ENCODE results near the gene CTNNA3.

CTNNA3 gene

GRCh38 chr10:66162560-66163143 is 1533.3 kb downstream of the CTNNA3 start:
- no peak overlapping the region for H3K4me3 ChIP-seq (ENCODE audit: low read length)
- DNase-seq (ENCODE audit: low read depth, low spot score), result no peak

GRCh38 chr10:66151346-66151745 is 1544.6 kb downstream of the CTNNA3 start:
- no peak for DNase-seq (ENCODE audit: low read depth, low spot score)
- H3K4me3 ChIP-seq (ENCODE audit: low read length), result no peak overlapping the region

GRCh38 chr10:66148312-66148711 is 1547.7 kb downstream of the CTNNA3 start:
- H3K4me3 ChIP-seq (ENCODE audit: low read length), result no peak overlapping the region
- DNase-seq (ENCODE audit: low read depth, low spot score), result no peak

GRCh38 chr10:66144016-66144415 is 1552.0 kb downstream of the CTNNA3 start:
- no peak overlapping the region for H3K4me3 ChIP-seq (ENCODE audit: low read length)

GRCh38 chr10:66102756-66103155 is 1593.2 kb downstream of the CTNNA3 start:
- H3K4me3 ChIP-seq (ENCODE audit: low read length), result no peak overlapping the region
- DNase-seq (ENCODE audit: low read depth, low spot score), result no peak

More at GRCh38 chr10:66144016-66144415, 1552.0 kb downstream of the CTNNA3 start:
- DNase-seq (ENCODE audit: low read depth, low spot score), result no peak

GRCh38 chr10:66098595-66099480 is 1597.2 kb downstream of the CTNNA3 start:
- no peak overlapping the region for H3K4me3 ChIP-seq (ENCODE audit: low read length)
- DNase-seq (ENCODE audit: low read depth, low spot score), result no peak

- no peak overlapping the region for H3K4me3 ChIP-seq (ENCODE audit: low read length)
- DNase-seq (ENCODE audit: low read depth, low spot score), result no peak
Measured at GRCh38 chr10:66095610-66096009, 1600.4 kb downstream of the CTNNA3 start.

GRCh38 chr10:66085906-66086305 is 1610.1 kb downstream of the CTNNA3 start:
- H3K4me3 ChIP-seq (ENCODE audit: low read length), result no peak overlapping the region
- DNase-seq (ENCODE audit: low read depth, low spot score), result no peak

GRCh38 chr10:66071907-66072306 is 1624.1 kb downstream of the CTNNA3 start:
- H3K4me3 ChIP-seq (ENCODE audit: low read length), result no peak overlapping the region
- DNase-seq (ENCODE audit: low read depth, low spot score), result no peak

- no peak overlapping the region for H3K4me3 ChIP-seq (ENCODE audit: low read length)
- no peak for DNase-seq (ENCODE audit: low read depth, low spot score)
Measured at GRCh38 chr10:66058594-66058993, 1637.4 kb downstream of the CTNNA3 start.

GRCh38 chr10:66049335-66049734 is 1646.7 kb downstream of the CTNNA3 start:
- DNase-seq (ENCODE audit: low read depth, low spot score), result no peak
- H3K4me3 ChIP-seq (ENCODE audit: low read length), result no peak overlapping the region

- H3K4me3 ChIP-seq (ENCODE audit: low read length), result no peak overlapping the region
- DNase-seq (ENCODE audit: low read depth, low spot score), result no peak
Measured at GRCh38 chr10:66045859-66046258, 1650.1 kb downstream of the CTNNA3 start.

- no peak for DNase-seq (ENCODE audit: low read depth, low spot score)
Measured at GRCh38 chr10:66041771-66042170, 1654.2 kb downstream of the CTNNA3 start.

GRCh38 chr10:66038623-66039022 is 1657.4 kb downstream of the CTNNA3 start:
- DNase-seq (ENCODE audit: low read depth, low spot score), result no peak
- H3K4me3 ChIP-seq (ENCODE audit: low read length), result no peak overlapping the region

More at GRCh38 chr10:66041771-66042170, 1654.2 kb downstream of the CTNNA3 start:
- H3K4me3 ChIP-seq (ENCODE audit: low read length), result no peak overlapping the region

- H3K4me3 ChIP-seq (ENCODE audit: low read length), result no peak overlapping the region
- DNase-seq (ENCODE audit: low read depth, low spot score), result no peak
Measured at GRCh38 chr10:66026321-66026720, 1669.7 kb downstream of the CTNNA3 start.

- H3K4me3 ChIP-seq (ENCODE audit: low read length), result no peak overlapping the region
- DNase-seq (ENCODE audit: low read depth, low spot score), result no peak
Measured at GRCh38 chr10:66025186-66025585, 1670.8 kb downstream of the CTNNA3 start.

GRCh38 chr10:66021423-66021822 is 1674.6 kb downstream of the CTNNA3 start:
- no peak overlapping the region for H3K4me3 ChIP-seq (ENCODE audit: low read length)
- DNase-seq (ENCODE audit: low read depth, low spot score), result no peak

GRCh38 chr10:66008221-66008620 is 1687.8 kb downstream of the CTNNA3 start:
- no peak overlapping the region for H3K4me3 ChIP-seq (ENCODE audit: low read length)
- DNase-seq (ENCODE audit: low read depth, low spot score), result no peak

- H3K4me3 ChIP-seq (ENCODE audit: low read length), result no peak overlapping the region
- DNase-seq (ENCODE audit: low read depth, low spot score), result no peak
Measured at GRCh38 chr10:66006411-66006810, 1689.6 kb downstream of the CTNNA3 start.

GRCh38 chr10:65993451-65993850 is 1702.5 kb downstream of the CTNNA3 start:
- no peak overlapping the region for H3K4me3 ChIP-seq (ENCODE audit: low read length)
- DNase-seq (ENCODE audit: low read depth, low spot score), result no peak

GRCh38 chr10:65968871-65969270 is 1727.1 kb downstream of the CTNNA3 start:
- H3K4me3 ChIP-seq (ENCODE audit: low read length), result no peak overlapping the region
- no peak for DNase-seq (ENCODE audit: low read depth, low spot score)
